Activated T-cell treated with anti-CD3 and anti-CD28 coated beads, Interleukin-2, amount 50 U/mL, for 4 hours (primary cell): ENCODE data around the gene FLVCR2. TPM values are rescaled to one million over a fixed set of nuclear protein-coding genes. Genes with fewer than 3 reads are reported as not detected.

Source experiments
- ATAC-seq, 2 donors: fragments of 200-7000 bp; cut with Tn5 transposase; one replicate each; pipeline ENCODE4 v1.10.0; 2021
- DNase-seq: peaks from one replicate; pipeline ENCODE4 v3.0.0-alpha.2; 2020
- H3K27me3 Mint-ChIP-seq: one replicate; pipeline ENCODE4 v1.8.0; 2021; ENCODE audit warnings: low read depth, mixed read lengths
- H3K36me3 Mint-ChIP-seq: one replicate; pipeline ENCODE4 v1.8.0; 2022; ENCODE audit warnings: mixed read lengths; ENCODE audit not compliant: insufficient read depth
- H3K4me1 Mint-ChIP-seq: one replicate; pipeline ENCODE4 v1.8.0; 2021; ENCODE audit warnings: low read depth, mixed read lengths
- H3K4me3 Mint-ChIP-seq: one replicate; pipeline ENCODE4 v1.8.0; 2021; ENCODE audit warnings: mild to moderate bottlenecking, moderate library complexity, mixed read lengths
- H3K9me3 Mint-ChIP-seq: one replicate; pipeline ENCODE4 v1.8.0; 2021; ENCODE audit warnings: mixed read lengths
- total RNA-seq, 3 donors: library from RNA; stranded (reverse); gene quantifications; one replicate each; pipeline ENCODE4 v1.2.1, GENCODE V29; 2021

FLVCR2 gene
- total RNA-seq, 3 donors from 2014 or later = 1.5 to 5.3 (median 3.3) TPM

DNA sequence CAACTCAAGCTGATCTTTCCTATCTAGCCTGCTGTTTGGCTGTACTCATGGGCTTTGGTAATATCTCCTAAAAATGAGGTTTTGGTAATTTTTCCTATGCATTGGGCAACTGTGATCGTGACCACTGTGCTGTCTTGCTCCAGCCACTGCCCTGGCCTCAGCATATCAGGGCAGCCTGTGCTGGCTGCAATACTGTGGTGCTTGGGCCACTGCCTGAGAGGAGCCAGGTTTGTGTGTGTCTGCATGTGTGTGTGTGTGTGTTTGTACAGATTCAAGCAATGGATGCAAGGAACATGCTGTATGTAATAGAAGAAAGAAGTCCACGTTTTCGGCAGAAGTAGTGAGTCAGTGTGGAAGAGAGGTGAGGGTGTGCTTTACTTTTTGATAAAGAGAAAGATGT, 69.2 kb downstream of the FLVCR2 start:
- no peak for DNase-seq
- Mint-ChIP-seq H3K36me3 (peaks cover 47% of the 10 kb centered on the region), H3K4me1 (no peaks in the 10 kb centered on the region), H3K4me3 (no peak overlapping the region), H3K27me3 (no peaks in the 10 kb centered on the region), H3K9me3 (no peaks in the 10 kb centered on the region)
- ATAC-seq = no peak

DNA sequence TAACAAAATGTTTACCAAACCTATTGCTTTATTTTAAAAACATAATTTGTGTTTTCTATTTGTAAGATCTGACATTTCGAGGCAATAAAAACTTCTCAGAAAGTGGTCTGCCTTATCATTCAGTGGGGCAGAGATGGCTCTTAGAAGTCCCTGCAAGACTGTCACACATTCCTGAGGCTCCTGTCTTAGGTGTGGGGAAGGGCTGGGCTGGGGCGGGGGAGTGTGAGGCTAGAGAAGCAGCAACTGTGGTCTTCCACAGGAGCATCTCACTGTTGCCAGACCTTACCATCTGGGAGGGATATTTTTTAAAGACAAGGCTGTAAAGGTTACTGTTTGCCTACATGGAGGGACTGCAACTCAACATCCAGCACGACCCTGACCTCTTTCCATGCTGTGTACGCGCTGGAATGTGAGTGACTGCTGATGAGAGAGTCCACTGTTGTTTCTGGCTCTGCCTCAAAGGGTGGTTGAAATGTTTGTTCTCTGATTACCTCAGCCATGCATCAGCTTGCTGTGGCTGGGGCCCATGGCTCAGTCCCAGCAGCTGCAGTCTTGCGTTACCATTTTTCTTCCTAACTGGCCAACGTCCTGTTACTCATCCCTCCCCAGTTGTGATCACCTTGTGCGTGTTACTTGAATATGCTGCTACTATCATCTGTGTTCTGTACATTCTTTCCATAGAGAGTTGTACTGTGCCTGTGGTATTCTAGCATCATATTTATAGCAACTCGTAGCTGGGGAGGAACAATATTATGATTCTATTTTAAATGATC, 69.8 kb downstream of the FLVCR2 start:
- H3K4me3 Mint-ChIP-seq = no peak overlapping the region
- no peaks in the 10 kb centered on the region for H3K4me1 Mint-ChIP-seq
- H3K27me3 Mint-ChIP-seq = no peaks in the 10 kb centered on the region
- DNase-seq (no peak), ATAC-seq (no peak)
- peaks cover 47% of the 10 kb centered on the region for H3K36me3 Mint-ChIP-seq
- H3K9me3 Mint-ChIP-seq = no peaks in the 10 kb centered on the region

DNA sequence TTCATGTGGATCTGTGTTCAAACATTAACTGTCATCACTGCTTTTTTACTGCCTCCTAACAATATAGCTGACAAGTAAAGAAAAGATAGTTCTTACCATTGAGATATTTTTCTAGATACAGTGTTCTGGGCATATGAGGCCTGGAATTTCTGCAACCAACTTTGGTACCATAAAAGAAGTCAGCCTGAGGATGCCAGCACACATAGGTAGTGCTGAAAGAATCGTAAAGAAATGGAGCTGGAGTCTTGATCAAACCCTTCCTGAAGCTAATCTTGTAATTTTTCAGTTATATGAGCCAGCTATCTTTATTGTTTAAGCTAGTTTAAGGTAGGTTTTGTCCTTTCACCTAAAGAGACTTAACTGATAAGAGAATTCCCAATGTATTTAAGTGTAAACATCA, 70.9 kb downstream of the FLVCR2 start:
- Mint-ChIP-seq H3K9me3 (no peaks in the 10 kb centered on the region), H3K4me1 (peaks cover 3% of the 10 kb centered on the region), H3K4me3 (no peak overlapping the region), H3K27me3 (no peaks in the 10 kb centered on the region), H3K36me3 (peaks cover 45% of the 10 kb centered on the region)
- ATAC-seq (no peak), DNase-seq (no peak)

DNA sequence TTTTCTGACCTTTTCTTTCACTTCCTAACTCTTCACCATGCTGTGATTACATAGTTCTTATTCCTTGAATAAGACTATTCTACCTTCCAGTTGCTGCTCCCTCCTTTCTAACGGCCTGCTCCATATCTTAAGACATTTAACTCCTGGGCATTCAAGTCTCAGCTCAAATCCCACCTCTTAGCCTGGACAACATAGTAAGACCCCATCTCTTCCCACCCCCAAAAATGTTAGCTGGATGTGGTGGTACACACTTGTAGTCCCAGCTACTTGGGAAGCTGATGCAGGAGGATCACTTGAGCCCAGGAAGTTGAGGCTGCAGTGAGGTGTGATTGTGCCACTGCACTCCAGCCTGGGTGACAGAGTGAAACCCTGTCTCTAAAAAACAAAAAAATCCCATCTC, 71.4 kb downstream of the FLVCR2 start:
- Mint-ChIP-seq H3K27me3 (no peaks in the 10 kb centered on the region), H3K4me3 (no peak overlapping the region), H3K4me1 (peaks cover 3% of the 10 kb centered on the region), H3K36me3 (peaks cover 45% of the 10 kb centered on the region), H3K9me3 (no peaks in the 10 kb centered on the region)
- DNase-seq (no peak), ATAC-seq (no peak)

DNA sequence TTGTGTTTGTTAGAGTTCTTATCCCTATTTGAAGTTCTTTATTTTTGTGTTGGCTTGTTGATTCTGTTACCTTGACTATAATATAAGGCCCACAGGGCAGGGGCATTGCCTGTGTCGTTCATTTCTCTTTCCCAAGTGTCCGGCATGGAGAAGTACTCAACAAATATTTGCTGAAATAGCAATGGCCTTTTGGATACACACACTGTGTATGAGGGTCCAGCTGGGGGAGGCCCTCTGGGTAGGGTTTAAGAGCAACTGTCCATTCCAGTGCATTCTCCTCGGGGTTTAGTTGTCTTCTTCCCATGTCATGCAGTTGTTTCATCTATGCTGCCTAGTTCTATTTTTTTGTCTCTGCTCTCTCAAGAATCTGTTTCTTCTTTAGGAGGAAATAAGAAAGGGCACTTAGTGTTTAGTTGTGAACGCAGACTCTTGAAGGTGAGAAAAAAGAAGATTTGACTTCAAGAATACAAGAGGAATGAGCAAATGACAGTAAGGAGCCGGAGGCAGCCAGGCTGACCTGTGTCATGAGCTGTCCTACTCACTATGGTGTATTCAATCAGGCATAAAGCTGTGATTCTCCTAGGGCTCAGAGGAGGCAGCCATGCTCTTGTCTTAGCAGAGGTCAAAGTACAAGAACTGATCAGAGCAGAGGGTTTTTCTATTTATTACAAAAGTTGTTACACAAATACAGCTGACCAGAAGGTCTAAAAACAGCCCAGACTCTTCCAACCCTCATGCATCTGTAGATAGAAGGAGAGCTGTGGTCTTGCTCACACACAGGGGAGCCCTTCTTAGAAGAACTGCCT, 72.0 kb downstream of the FLVCR2 start:
- H3K9me3 Mint-ChIP-seq = no peaks in the 10 kb centered on the region
- no peaks in the 10 kb centered on the region for H3K27me3 Mint-ChIP-seq
- DNase-seq (no peak), ATAC-seq (no peak)
- H3K4me3 Mint-ChIP-seq = no peak overlapping the region
- H3K36me3 Mint-ChIP-seq = peaks cover 45% of the 10 kb centered on the region
- peaks cover 3% of the 10 kb centered on the region for H3K4me1 Mint-ChIP-seq

DNA sequence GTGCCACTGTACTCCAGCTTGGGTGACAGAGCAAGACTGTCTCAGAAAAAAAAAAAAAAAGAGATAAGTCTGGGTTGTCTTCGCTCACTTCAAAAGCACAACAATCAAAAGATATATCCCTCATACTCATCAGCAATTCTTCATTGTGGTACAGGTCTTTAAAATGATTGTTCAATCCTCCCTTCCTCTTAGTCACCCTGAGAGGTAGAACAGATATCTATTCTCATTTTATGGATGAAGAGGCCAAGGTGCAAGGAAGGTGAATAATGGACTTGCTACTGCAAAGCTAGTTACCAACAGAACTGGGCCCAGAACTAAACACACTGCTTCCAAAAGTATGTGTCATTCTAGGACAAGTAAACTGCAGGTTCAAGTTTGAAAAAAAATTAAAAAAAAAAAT, 75.1 kb downstream of the FLVCR2 start:
- H3K27me3 Mint-ChIP-seq = no peaks in the 10 kb centered on the region
- no peak overlapping the region for H3K4me3 Mint-ChIP-seq
- no peak for DNase-seq
- peaks cover 37% of the 10 kb centered on the region for H3K36me3 Mint-ChIP-seq
- H3K4me1 Mint-ChIP-seq = peaks cover 3% of the 10 kb centered on the region
- H3K9me3 Mint-ChIP-seq = no peaks in the 10 kb centered on the region
- no peak for ATAC-seq

DNA sequence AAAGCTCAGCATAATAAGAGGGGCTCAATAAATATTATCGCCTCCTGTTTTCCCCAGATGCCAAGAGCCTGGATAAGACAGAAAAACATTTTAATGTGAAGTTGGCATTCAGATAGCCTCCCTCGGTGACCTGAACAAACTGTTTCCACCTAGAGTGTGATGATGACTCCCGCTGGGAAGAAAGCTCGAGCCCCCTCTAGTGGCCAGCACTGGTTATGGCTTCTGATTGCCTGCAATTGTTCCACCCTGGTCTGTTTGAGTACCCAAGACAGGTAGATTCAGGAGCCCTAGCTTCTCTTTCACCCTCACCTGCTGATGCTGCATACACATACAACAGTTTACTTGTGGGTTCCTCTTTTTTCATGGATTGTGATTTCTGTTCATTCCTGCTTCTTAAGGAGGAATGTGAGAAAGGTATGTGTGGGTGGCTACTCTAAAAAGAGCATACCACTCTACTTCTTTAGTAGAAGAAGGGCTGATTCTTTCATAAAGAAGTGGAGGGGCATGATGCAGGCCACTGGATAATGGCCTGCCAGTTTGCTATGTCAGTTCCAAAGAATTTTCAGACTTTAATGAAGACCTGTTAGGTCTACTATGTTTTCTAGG, 75.8 kb downstream of the FLVCR2 start:
- ATAC-seq = peak; percentile 95 to 97
- peaks cover 34% of the 10 kb centered on the region for H3K36me3 Mint-ChIP-seq
- H3K27me3 Mint-ChIP-seq = no peaks in the 10 kb centered on the region
- H3K4me1 Mint-ChIP-seq = peaks cover 5% of the 10 kb centered on the region
- H3K4me3 Mint-ChIP-seq = no peak overlapping the region
- H3K9me3 Mint-ChIP-seq = no peaks in the 10 kb centered on the region
- peak; percentile 86 for DNase-seq

DNA sequence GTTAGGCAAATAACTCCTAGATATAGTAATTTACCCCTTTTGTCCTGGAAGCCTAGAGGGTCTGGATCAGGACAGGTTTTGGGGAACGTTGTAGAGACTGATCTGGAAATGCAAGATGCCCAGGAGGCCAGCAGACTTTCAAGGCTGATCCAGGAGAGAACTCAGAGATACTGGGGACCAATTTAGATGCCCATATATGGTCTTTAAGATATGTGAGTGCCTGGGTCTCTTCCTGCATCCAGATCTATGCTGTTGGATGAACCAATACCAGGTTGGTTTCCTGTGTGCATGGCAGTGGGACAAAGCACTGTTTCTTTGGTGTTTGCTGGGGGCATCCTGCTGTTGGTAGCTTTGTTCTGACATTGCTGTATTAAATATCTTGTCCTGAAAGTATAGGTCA, 76.8 kb downstream of the FLVCR2 start:
- Mint-ChIP-seq H3K27me3 (no peaks in the 10 kb centered on the region), H3K36me3 (peaks cover 24% of the 10 kb centered on the region), H3K9me3 (no peaks in the 10 kb centered on the region), H3K4me1 (peaks cover 10% of the 10 kb centered on the region), H3K4me3 (no peak overlapping the region)
- DNase-seq (no peak), ATAC-seq (no peak)

DNA sequence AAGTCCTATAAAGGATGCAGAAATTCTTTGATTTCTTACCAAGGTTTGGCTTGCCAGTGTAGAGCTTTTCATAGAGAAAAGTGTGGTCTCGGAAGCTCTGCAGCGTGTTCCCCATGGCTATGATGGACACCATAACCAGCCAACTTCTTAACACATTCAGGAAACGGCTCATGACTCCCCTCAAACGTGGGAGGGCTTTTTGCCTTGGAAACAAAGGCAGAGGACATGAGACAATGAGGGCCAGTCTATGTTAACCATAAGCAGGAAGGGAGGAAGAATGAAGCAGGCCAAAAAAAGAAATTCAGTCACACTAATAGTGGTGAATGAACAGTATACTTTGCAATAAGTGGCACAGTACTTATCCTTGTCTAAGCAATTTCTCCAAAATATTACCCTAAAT, 78.9 kb downstream of the FLVCR2 start:
- Mint-ChIP-seq H3K4me3 (no peak overlapping the region), H3K27me3 (no peaks in the 10 kb centered on the region)
- no peak for ATAC-seq

DNA sequence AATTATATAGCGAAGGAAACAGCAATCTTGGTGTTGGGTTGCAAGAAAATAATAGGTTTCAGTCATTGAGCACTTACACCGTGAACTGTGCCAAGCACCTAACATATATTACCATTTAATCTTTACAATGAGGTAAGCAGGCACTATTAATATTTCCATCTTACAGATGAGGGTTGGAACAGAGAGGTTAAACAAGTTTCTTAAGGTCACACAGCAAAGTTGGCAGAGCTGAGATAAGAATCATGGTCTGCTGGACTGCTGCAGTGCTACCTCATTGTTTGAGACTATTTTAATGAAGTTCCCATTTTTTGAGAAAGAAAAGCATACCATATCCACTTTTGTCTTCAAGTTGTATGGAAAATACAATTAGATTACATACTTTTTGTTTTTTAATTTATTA, 80.5 kb downstream of the FLVCR2 start:
- no peaks in the 10 kb centered on the region for H3K9me3 Mint-ChIP-seq
- H3K4me1 Mint-ChIP-seq = peaks cover 18% of the 10 kb centered on the region
- ATAC-seq = no peak
- H3K27me3 Mint-ChIP-seq = no peaks in the 10 kb centered on the region
- H3K4me3 Mint-ChIP-seq = no peak overlapping the region
- peaks cover 8% of the 10 kb centered on the region for H3K36me3 Mint-ChIP-seq
- DNase-seq = no peak

More for the DNA sequence above, 78.9 kb downstream of the FLVCR2 start:
- Mint-ChIP-seq H3K9me3 (no peaks in the 10 kb centered on the region), H3K4me1 (peaks cover 18% of the 10 kb centered on the region), H3K36me3 (peaks cover 8% of the 10 kb centered on the region)
- no peak for DNase-seq

DNA sequence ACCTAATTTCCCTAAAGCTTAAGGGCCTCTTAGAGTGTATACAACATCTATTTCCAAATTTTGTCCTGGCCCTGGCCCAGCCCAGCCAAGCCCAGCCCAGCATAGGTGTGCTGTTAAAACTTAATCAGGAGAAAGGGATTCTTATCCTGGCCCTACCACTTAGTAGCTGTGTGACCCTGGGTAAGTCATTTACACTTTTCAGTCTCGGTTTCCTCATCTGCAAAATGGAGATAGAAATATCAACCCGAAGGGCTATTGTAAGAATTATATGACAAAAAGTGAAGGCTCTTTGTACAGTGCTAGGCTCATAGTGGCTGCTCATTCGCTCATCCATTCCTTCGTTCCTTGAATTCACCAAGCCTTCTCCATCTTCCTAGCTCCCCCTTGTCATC, 81.8 kb downstream of the FLVCR2 start:
- H3K27me3 Mint-ChIP-seq = no peaks in the 10 kb centered on the region
- H3K36me3 Mint-ChIP-seq = peaks cover 4% of the 10 kb centered on the region
- DNase-seq (no peak), ATAC-seq (no peak)
- H3K4me1 Mint-ChIP-seq = peaks cover 17% of the 10 kb centered on the region
- no peaks in the 10 kb centered on the region for H3K9me3 Mint-ChIP-seq
- H3K4me3 Mint-ChIP-seq = peak overlapping the region; percentile 91

DNA sequence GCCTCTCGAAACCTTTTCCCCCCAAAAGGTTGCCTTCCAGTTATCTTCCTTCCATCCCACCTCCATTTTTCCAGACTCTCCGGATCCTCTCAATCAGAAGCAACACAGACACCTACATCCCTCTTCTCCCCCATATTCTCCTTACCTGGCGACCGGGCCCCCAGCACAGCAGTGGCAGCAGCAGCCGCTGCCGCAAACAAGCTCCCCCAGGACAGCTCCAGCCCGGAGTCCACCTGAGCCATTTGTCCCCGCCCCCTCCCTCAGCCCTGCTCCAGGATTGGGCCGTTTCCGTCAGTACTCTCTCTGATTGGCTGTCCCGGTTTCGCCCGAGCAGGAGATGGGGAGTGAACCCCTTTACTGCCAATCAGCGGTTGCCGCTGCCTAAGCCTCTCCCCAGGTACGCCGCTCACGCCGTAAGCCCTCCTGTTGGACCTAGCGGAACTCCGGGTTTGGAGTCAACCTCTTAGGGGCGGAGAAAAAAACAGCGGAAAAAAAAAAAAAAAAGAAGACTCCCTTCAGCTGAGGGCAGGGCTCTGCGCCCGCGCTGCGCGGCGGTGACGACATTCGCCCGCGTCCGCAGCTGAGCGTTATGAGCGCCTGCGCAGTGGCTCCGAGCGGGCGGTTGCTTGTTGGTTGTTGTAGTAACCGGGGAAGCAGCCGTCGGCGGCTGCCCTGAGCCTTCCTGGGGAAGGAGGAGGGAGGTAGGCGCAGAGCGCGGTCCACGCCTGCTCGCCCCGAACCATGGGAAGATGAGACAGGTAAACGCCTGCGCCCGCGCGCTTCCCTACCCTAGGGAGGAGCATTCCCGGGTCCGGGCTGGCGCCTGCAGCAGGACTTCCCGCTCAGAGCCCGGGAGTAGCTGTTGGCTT, 82.4 kb downstream of the FLVCR2 start, which contains the start of the genes ERG28 and TTLL5:
ERG28 (minus strand) TSS at position 247 of the 869 bp plus-strand sequence. CDS start 3,374 bp downstream, outside the sequence.
TTLL5 (plus strand) TSS at position 617 of the 869 bp plus-strand sequence. CDS start 1,904 bp downstream, outside the sequence.
- ATAC-seq (peak; percentile 96 to 99), DNase-seq (peak; percentile 94)
- H3K36me3 Mint-ChIP-seq = peaks cover 4% of the 10 kb centered on the region
- no peaks in the 10 kb centered on the region for H3K27me3 Mint-ChIP-seq
- H3K9me3 Mint-ChIP-seq = no peaks in the 10 kb centered on the region
- H3K4me1 Mint-ChIP-seq = peaks cover 17% of the 10 kb centered on the region
- H3K4me3 Mint-ChIP-seq = peak within 1 kb of the TSS; percentile 91

DNA sequence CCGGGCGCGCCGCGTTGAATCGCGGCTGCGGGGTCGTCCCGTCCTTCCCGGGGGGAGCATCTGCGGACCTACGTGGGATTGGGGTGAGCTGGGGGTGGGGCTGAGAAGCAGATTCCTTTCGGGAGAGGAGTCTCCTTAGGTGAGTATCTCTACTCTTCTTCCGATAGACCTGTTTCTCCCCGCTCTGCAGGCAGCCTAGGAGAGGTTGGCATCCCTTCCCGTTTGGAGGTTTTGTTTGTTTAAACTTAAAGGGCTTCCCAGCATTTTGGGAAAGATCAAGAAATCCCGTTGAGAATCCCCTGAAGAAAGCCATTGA, 83.0 kb downstream of the FLVCR2 start:
- Mint-ChIP-seq H3K36me3 (peaks cover 7% of the 10 kb centered on the region), H3K4me3 (peak overlapping the region; percentile 91), H3K9me3 (no peaks in the 10 kb centered on the region), H3K27me3 (no peaks in the 10 kb centered on the region), H3K4me1 (peaks cover 17% of the 10 kb centered on the region)
- ATAC-seq (peak in 1 of 2 donors; percentile 1), DNase-seq (no peak)

DNA sequence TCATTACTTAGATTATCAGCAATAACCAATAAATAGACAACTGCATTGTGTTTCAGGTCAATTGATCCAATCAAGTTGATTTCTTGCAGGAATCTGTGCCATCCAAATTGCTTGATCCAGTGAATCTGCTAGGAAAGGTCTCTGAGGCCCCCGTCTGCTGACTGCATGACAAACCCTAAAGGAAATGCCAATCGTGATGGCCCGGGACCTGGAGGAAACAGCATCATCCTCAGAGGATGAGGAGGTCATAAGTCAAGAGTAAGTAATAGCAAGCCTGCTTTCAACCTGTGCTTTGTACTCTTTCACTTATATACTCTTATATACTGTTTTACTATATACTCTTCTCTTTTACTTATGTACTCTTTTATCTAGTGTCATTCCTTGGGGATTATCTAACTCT, 84.5 kb downstream of the FLVCR2 start:
- no peak for DNase-seq
- H3K36me3 Mint-ChIP-seq = peaks cover 8% of the 10 kb centered on the region
- H3K27me3 Mint-ChIP-seq = no peaks in the 10 kb centered on the region
- no peaks in the 10 kb centered on the region for H3K9me3 Mint-ChIP-seq
- H3K4me3 Mint-ChIP-seq = peak overlapping the region; percentile 33
- H3K4me1 Mint-ChIP-seq = peaks cover 17% of the 10 kb centered on the region
- no peak for ATAC-seq
